Stimulated activated CD4-positive, alpha-beta T cell treated with anti-CD3 and anti-CD28 coated beads, Interleukin-4, amount 100 ng/mL, for 24 hours (primary cell): Measurements from ENCODE around the gene ANKLE2.
"Not testable (repeated sequence)": the region's sequence is repeated elsewhere in the genome, so short reads cannot be mapped to it uniquely, and the experiment has no call there.

Source experiments
- DNase-seq: peaks from one replicate; pipeline ENCODE4 v3.0.0-alpha.2; 2020

ANKLE2 gene

DNA sequence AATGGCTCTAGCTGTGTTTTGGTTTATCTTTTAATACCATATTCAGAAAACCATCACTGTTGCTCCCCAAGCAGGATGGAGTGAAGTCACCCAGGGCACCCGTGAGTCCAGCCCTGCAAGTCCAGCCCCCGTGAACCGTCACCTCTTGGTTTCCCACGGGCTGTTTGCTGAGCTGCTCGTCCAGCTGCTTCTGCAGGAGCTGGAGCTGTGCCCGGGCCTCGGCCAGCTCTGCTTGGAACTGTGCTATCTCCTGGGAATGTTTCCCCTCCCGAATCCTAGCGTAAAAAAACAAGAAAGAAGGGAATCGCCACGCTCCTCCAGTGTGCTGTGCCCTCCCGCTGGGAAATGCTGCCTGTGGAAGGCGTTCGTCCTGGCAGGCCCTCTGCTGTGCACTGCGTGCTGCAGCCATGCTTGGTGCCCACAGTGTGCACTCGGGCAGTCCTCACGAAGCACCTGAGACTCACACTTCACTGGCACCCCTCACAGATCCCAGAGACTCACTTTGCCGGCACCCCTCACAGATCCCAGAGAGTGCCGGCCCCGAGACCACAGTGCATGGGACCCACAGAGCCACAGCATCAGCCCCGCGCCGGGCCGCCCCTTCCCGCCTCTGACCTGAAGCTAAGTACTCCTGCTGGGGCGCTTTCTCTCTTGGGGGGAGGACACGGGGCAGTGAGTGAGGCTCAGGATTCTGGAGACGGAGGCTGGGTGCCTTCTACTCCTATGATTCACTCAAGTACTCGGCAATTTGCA lies 15.4 kb upstream of the ANKLE2 start:
- no peak for DNase-seq

DNA sequence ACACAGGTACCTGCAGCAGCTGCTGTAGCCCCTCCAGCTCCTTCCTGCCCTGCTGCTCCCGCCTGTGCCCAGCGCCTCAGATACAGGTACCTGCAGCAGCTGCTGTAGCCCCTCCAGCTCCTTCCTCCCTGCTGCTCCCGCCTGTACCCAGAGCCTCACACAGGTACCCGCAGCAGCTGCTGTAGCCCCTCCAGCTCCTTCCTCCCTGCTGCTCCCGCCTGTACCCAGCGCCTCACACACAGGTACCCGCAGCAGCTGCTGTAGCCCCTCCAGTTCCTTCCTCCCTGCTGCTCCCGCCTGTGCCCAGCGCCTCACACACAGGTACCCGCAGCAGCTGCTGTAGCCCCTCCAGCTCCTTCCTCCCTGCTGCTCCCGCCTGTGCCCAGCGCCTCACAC lies 14.6 kb upstream of the ANKLE2 start:
- DNase-seq: not testable (repeated sequence)

DNA sequence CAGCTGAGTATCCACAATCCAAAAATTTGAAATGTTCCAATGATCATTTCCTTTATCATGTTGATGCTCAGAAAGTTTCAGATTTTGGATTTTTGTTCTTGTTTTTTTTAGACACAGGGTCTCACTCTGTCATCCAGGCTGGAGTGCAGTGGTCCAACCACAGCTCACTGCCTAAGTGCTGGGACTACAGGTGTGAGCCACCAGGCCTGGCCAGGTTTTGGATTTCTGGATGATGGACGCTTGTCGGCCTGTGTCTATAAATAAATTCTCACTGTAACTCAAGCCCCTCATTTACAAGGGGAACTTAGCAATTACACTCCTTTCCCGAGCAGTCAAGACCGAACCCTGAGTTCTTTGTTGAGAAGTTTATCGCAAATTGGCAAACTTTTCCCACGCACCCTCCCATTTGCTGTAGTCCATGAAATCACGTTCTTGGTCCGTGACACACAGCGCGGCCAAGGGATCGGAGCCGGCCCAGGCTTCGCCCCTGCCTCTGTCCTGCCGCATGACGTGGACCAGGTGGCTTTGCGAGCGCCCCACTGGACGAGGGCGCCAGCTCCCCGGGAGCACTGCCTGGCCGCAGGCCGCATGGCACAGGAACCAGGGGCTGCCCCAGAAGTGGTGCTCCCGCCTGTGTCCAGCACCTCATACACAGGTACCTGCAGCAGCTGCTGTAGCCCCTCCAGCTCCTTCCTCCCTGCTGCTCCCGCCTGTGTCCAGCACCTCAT lies 14.0 kb upstream of the ANKLE2 start:
- DNase-seq: no peak

DNA sequence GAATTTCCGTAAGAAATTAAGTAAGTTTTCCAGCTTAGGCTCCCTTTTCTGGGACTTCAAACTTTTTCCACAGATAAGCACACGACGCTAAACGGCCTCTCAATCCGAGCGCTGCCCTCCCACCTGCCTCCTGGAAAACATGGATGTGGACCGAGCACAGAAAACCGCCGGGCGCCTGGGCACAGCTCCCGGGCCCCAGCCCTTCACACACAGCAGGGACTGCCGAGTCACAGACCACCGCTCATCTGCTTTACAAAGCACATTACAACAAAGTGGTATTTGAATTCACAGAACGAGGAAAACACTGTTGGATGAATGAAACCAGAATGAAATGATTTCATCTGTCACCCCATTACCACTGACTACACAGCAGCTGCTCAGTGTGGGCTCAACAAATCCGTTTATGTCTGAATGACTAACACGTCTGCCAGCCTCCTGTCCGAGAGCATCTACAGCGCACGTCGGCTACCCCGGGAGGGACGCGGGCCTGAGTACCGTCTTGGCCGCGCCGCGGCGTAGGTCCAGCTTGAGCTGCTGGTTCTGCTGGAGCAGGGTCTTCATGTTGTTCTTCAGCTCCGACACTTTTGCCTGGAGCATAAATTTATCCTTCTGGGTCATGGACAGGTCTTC lies 13.1 kb upstream of the ANKLE2 start:
- DNase-seq: no peak

DNA sequence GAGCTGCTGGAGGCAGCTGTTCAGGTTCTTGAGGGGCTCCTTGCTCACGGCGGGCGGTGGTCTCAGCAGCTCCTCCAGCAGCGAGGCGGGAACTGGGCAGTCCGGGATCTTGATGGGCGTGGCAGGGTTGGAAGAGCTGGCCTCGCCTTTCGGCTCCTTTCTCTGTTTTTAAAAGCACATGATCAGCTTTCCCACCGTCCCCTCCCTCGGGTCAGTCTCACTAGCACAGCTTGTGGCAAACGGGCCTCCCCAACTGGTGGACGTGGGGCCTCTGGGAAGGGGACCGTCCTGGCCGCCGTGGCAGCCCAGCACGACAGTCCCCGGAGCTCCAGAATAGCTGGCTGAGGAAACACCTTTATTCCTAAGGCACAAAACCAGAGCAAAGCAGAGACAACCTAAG lies 12.5 kb upstream of the ANKLE2 start:
- no peak for DNase-seq

DNA sequence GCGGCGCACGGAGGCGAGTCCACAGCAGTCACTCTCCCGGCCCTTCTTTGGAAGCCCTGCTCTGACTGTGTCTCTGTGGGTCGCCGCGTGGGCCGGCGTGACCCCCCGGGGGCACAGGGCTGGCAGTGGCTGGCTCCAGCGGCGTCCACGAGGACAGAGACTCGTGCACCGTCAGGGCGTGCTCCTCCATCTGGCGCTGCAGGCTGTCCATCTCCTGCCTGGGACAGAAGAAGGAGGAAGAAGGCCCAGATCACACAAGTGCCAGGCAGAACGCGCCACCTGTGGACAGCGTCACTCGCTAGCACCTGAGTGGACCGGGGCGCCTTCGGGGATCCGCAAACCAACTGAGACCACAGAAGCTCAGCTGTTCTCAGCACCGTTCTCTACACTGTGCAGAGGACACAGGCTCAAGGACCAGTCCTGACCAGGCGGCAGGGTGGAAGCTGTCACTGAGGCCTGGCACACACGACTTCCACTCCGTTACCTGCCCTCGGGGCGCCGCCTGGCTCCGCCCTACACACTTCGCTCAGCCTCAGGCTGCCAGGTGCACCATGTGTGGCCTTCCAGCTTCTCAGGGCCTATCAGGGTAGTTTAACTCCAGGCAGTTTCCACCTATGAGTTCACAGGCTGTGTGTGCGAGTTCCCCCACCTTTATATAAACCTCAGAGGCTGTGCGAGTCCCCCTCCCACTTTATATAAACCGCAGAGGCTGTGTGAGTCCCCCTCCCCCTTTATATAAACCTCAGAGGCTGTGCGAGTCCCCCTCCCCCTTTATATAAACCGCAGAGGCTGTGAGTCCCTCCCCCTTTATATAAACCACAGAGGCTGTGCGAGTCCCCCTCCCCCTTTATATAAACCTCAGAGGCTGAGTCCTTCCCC lies 11.7 kb upstream of the ANKLE2 start:
- no peak for DNase-seq

DNA sequence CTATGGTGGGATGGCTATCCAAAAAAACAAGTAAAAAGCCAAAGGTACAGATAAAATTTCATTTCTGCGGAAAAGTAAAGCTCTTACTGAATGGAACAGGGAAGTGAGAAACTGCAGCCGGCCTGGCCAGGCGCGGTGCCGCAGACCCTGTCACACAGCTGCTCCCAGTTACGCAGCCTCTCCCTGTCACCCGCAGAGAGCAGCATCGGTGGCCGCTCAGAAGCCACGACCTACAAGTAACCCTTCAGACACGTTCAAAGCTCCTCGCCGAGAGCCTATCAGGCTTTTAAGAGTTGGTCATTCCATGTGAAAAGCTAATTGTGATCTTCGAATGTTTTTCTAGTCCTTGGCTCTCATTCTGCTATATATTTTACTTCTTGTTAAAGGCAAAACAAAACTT lies 11.0 kb upstream of the ANKLE2 start:
- no peak for DNase-seq

DNA sequence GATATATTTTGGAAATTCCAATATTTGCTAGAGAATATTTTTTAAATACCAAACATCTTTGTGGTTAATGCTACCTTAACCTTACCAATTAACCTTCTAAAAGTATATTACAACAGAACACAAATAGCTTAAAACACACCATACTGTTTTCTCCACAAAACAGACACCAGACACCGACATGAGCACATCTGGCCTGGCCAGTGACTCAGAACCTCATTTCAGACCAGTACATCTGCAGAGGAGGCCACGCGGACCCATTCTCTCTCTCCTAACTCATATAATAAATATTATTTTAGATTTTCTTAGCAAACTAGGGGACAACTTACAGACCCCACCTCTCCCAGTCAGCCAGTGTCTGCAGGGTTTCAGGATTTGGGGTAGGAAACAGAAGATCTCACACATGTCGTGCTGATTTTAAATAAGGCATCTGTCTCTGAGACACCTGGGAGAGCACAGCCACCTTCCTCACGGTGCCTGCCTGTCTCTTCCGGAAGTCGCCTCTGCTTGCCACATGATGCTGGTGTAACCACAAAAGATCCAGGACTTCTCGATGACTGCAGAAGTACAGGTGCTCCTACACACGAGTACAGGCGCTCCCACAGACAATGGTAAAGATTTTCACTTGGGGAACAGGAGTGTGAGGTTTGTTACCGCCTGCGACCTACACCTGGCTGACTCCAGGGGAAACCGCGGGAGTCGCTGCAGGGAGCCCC lies 9.7 kb upstream of the ANKLE2 start:
- DNase-seq: peak; percentile 41

DNA sequence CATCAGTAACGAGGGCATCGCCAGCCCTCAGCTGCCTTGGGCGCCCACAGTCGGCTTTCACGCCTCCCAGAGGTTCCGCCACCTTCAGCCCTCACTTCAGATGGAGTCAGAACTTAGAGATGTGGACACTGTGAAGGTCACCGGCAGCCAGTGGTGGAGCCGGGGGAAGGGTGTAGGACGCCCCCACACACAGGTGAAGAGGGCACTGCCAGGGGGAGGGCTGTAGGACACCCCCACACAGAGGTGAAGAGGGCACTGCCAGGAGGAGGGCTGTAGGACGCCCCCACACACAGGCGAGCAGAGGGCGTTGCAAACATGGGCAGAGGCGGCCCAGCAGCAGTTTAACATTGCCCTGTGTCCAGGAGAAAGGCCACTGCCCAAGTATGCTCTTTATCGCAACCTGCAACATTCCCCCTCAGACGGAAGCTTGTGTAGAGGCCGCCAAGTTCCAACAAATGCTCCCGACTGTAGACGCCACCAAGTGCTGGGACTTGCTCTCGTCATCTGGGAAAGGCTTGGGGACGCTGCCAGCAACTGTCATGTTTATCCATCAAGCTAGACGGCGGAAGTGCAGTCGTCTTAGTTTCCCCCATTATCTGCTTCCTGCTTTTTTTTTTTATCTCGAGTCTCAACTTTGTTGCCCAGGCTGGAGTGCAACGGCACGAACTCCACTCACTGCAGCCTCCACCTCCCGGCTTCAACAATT lies 4.9 kb upstream of the ANKLE2 start:
- DNase-seq: no peak

DNA sequence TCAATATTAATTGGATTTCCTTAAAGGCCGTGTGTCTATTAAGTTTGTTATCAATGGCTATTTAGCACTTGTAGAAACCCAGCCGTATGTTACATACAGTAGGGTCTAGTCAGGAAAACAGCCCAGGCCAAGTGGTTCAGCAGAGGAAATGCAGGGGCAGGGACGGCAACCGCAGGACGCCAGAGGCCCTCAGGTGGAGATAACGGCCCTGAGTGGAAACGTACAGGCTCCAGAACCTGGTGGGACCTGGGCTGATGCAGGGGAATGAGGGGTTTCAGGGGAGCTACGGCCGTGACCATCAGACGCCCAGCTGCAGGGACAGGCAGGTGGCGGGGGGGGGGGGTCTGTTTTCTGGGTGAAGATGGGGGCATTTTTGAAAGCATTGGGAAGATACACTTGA lies 3.7 kb upstream of the ANKLE2 start:
- DNase-seq: no peak

DNA sequence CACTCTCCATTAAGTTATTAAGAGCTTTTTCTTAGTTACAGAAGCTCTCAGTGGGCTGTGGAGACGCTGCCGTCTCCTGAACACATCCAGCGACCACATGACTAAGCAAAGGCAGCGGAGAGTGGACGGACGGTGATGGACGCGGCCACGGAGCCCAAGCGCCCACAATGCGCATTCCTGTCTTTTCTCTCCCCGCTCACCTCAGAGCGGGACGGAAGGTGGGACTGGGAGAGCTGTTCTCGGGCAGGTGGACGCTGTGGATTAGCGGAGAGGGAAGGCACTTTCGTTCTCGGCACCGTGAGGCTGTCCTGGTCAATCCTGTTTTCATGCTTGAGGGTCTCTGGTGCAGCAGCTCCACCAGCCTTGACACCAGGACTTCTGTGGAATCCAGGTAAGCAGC lies 2.6 kb upstream of the ANKLE2 start:
- DNase-seq: no peak

DNA sequence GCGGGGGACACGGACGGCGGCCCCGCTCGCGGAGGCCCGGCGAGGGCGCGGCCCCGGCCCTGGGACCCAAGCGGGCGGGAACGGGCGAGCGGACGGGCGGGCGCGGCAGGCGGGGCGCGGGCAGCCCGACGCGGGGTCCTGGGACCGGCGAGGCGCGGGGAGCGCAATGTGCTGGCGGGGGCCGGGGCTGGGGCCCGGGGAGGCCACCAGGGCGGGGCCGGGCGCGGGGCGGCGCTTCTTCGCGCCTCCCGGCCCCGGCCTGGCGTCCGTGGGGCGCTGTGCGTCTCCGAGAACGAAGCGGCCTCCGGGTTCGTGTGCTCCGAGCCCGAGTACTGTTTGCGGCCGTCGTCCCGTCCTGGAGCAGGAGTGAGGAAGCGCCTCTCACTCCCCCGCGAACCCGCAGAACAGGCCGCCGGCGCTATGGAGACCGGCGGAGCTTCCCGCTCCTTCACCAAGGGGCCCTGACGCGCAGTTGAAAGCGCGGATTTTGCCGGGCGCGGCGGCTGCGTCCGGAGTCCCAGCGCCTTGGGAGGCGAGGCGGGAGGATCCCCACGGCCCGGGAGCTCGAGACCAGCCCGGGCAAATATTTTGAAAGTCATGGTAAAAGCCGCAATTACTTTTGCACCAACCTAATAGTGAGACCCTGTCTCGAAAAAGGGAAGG lies 420 bp upstream of the ANKLE2 start:
- peak; percentile 85 for DNase-seq

DNA sequence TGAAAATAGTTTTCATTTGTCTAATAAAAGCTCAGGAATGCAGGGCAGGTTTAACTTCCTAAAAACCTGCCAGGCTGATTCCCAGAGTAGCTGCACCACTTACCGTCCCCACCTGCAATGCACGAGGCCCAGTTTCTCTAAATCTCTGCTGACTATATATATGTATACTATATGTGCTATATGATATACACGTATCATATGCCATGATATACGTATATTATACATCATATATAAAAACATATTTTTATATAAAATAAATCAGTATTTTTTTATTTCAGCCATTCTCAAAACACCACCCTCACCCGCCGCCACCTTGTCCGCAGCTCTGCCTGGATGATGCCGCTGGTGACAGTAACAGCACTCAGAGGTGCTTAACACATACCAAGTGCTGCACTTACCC lies 2.3 kb downstream of the ANKLE2 start:
- no peak for DNase-seq

DNA sequence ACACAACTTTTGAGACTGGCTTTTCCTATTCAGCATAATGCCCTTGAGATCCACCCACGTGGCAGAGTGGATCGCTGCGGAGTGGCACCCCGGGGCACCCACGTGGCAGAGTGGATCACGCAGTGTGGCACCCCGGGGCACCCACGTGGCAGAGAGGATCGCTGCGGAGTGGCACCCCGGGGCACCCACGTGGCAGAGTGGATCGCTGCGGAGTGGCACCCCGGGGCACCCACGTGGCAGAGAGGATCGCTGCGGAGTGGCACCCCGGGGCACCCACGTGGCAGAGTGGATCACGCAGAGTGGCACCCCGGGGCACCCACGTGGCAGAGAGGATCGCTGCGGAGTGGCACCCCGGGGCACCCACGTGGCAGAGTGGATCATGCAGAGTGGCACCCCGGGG lies 2.8 kb downstream of the ANKLE2 start:
- not testable (repeated sequence) for DNase-seq

DNA sequence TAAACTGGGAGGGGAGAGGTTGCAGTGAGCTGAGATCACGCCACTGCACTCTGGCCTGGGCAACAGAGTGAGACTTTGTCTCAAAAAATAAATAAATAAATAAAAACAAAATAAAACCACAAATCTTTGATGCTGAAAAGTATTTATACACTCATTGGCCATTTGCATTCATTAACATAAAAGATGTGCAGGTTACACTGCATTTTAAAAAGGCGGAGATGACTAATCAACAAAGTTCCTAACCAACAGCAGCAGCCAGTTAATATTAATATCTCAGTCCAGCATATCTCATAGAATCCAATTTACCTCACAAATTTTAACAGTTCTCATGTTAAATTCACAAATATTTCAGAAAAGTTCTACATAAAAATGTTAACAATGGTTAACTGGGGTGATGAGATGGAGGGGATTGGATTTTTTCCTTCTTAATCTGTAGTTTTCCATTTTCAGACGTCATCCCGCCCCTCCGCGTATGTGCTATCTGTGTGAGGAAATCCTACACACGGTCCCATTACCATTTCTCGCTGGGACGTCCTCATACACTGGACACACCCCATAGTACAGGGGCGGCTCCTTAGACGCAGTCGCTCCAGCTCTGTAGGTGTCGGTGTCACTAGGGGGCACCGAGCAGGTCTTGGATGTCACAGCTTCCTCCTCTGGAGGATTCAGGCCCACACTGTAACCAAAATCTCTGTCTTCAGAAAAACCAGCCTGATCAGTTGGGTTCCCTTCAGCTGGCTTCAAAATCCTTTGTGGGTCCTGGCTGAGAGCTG lies 7.3 kb downstream of the ANKLE2 start:
- no peak for DNase-seq

DNA sequence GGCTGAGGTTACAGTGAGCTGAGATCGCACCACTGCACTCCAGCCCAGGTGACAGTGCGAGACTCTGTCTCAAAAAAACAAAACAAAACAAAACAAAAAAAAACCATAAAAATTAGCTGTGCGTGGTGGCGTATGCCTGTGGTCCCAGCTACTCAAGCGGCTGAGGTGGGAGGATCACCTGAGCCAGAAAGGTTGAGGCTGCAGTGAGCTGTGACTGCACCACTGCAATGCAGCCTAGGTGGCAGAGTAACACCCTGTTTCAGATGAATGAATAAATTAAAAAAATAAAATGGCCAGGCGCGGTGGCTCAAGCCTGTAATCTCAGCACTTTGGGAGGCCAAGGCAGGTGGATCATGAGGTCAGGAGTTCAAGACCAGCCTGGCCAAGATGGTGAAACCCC lies 8.0 kb downstream of the ANKLE2 start:
- DNase-seq: not testable (repeated sequence)

DNA sequence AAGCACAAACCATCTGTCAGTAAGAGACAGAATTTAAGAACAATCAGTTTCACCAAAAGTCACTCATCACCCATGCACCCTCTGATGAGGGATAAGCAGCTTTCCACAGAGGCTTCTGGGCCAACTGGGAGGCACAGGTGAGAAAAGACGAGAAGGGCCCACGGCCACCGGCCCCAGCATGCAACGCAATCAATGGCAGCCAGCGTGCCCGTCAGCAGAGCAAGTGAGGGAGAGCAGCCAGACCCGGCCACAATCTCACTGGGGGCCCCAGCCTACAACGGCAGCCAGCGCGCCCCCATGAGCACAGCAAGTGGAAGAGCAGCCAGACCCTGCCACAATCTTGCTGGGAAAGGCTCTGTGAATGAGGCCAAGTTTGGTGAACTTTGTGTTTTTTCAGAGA lies 13.3 kb downstream of the ANKLE2 start:
- DNase-seq: no peak

DNA sequence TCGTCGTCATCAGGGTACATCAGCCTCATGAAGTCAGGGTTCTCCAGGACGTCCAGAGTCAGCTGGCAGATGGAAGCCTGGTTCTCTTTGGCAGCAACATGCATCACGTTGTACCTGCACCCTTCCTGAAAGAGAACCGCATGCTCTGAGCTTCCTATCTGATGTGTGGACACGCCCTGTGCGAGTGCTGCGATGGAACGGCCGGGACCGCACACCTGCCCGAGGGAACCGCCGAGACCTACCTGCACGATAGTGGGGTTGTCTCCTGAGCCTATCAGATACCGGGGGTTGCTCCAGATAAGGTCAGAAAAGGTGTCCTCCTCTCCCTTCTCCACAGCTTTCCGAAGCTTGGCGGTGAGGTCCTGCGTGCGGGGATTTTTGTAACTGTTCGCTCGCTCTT lies 13.7 kb downstream of the ANKLE2 start:
- no peak for DNase-seq

DNA sequence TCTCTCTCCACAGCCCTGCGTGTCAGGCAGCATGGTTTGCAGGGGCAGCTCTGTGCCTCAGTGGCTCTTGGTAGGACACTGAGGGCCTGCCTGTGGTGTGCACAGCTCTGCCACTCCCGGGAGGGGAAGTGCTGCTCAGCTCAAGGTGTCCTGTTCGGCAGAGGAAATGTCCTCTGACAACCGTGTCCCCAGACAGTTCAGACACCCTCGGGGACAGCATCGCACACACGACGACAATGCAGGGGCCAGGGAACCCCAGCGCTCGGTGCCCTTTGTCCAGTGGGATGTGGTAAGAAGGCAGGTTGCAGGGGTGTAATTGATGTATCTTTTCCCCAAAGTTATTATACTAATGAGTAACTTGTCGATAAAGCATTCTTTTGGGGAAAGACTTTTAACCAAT lies 14.2 kb downstream of the ANKLE2 start:
- DNase-seq: no peak

DNA sequence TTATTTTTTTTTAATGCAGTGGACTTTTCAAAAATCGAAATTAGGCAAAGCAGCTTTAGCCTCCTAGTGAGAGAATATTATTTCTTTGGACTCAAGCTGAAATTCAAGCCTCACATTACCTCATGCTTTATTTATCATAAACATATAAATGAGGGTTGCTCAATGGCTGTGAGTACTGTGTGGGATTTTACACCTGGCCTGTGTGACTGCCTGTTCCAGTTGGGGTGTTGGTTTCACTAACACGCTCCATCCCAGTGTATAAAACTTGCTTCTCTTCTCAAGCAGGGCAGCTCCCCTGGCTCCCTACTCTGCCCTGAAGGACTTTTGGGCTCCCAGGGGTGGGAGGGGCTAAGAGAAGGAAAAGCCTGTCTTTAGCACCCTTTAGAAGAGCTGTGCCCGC lies 15.0 kb downstream of the ANKLE2 start:
- DNase-seq: no peak

DNA sequence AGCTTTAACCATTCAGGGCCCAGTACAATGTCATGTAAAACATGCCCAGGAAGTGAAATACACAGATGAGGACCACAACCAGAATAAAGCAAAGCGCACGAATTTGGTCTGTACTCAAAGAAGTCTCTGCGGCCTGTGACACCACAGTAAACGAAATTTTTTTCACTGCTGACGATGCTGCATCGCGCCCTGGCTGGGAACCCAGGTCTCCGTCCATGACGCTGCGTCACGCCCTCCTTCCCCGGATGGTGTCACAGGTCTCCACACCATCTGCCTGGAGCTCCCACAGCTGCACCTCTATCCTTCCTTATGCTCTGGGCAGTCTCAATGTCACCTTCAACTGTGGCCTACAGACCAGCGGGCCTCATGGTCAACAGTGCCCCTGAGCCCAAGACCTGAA lies 17.8 kb downstream of the ANKLE2 start:
- no peak for DNase-seq
